ENCODE results near the gene SOCS1.

SOCS1 gene

DNA sequence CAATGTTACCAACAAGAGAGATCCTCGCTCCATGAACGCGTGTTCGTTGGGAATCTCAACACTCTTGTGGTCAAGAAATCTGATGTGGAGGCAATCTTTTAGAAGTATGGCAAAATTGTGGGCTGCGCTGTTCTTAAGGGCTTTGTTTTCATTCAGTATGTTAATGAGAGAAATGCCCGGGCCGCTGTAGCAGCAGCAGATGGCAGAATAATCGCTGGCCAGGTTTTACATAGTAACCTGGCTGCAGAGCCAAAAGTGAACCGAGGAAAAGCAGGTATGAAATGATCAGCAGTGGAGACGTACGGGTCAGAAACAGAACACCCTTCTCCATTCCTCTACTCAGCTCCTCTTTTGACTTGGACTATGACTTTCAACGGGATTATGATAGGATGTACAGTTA, 13.3 kb downstream of the SOCS1 start:
- no peak for DNase-seq

DNA sequence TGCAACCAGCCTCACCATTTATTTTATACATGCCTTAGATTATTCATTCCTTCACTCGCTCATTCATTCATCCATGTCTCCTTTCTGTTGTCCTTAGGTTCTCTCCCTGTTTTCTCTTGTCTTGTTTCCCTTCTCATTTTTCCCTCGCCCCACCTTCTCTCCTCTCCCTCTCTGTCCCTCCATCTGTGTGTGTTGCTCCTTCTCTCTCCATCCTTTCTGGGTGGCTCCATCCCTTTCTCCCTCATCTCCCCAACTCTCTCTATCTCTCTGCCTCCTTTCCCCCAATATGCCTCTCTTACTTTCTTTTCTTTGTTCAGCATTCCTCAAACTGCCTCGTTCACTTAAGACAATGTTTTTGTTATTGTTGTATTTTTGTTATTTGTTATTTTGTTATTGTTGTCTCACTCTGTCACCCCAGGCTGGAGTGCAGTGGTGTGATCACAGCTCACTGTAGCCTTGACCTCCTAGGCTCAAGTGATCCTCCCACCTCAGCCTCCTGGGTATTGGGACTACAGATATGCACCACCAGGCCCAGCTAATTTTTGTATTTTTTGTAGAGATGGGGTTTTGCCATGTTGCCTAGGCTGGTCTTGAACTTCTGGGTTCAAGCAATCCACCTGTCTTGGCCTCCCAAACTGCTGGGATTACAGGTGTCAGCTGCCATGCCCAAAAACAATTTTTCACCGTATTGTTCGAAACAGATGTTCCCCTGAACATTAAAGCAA, 14.4 kb downstream of the SOCS1 start:
- DNase-seq, result no peak

DNA sequence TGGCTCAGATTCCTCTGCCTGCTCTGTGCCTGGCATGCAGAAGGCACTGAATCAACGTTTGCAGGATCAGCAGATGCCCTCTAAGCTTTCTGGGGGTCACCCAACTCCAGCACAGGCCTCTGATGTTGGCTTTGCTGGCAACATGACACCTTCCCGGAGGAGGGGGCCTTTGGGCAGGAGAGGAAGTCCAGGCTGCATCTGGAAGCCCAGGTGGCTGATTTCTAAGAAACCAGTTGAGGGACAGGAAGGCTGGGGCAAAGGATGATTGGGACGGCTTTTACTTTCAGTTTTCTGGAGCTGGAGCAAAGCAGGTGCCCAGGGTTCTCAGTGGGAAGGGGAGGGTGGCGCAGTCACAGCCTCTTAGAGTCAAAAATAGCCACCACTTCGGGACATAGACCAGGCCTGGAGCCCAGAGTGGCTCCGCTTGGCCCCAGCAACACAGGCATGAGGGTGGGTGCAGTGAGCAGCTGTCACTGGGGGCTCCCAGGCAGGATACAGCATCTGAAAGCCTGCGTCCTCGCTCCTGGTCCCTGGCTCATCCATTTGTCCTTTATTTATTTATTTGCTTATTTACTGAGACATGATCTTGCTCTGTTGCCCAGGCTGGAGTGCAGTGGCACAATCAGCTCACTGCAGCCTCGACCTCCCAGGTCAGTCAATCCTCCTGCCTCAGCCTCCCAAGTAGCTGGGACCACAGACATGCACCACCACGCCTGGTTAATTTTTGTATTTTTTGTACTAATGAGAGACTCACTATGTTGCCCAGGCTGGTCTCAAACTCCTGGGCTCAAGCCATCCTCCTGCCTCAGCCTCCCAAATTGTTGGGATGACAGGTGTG, 15.1 kb downstream of the SOCS1 start:
- DNase-seq, result no peak

DNA sequence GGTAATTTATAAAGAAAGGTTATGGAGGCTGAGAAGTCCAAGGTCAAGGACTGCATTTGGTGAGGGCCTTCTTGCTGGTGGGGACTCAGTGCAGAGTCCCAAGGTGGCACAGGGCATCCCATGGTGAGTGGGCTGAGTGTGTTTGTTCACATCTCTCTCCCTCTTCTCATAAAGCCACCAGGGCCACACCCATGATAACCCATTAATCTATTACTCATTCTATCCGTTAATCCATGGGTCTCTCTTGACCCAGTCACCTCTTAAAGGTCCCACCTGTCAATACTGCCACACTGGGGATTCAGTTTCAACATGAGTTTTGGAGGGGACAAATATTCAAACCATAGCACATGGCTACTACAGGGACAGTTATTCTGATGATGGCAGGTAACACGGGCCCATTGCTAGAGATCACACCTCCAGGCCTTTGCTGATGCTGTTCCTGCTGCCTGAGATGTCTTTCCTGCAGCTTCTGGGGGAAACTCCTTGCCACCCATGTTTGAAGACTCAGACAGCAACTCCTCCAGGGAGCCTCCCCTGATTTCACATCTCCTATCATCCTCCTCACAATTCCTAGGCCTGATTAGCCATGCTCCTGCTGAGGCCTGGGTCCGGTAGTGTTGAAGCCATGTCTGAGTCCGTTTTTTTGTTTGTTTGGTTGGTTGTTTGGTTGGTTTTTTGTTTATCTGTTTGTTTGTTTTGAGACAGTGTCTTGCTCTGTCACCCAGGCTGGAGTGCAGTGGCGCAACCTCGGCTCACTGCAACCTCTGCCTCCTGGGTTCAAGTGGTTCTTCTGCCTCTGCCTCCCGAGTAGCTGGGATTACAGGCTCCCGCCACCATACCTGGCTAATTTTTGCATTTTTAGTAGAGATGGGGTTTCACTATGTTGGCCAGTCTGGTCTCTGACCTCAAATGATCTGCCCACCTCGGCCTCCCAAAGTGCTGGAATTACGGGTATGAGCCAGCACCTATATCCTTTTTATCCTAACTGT, 16.1 kb downstream of the SOCS1 start:
- no peak for DNase-seq

GRCh38 chr16:11238272-11239202, 17.5 kb downstream of the SOCS1 start:
- DNase-seq, result no peak

- DNase-seq, result no peak
Observed at GRCh38 chr16:11236461-11237254, 19.3 kb downstream of the SOCS1 start.

DNA sequence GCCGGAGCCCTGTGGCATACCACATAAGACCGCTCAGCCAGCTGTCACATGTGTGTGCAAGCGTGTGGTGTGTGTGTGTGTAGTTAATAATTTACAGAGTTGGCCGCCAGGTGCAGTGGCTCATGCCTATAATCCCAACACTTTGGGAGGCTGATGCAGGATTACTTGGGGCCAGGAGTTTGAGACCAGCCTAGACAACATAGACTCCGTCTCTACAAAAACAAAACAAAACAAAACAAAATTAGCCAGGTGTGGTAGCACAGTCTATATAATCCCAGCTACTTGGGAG, 20.4 kb downstream of the SOCS1 start:
- no peak for DNase-seq

GRCh38 chr16:11234884-11235702, 20.9 kb downstream of the SOCS1 start:
- DNase-seq, result no peak

DNA sequence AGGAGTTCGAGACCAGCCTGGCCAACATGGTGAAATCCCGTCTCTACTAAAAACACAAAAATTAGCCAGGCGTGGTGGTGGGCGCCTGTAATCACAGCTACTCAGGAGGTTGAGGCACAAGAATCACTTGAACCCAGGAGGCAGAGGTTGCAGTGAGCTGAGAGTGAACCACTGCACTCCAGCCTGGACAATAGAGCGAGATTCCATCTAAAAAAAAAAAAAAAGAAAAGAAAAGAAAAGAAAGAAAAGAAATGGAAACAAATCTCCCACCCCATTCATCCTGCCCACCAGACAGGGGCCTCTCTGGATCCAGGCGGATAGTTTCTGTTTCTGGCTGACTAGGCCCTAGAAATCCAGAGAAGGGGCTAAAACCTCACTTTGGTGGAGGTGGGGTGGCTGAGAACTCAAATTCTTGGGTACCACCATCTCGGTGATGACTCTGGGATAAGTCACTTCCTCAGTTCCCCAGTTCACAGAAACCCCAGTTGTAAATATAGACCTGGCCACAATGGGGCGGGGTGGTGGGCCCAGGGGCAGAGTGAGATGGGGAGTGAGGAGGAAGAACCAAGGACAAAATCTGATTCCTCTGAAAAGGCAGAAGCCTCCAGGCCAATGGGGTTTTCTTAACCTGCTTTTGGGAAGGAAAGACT, 22.2 kb downstream of the SOCS1 start:
- no peak for DNase-seq

- DNase-seq, result no peak
Observed at GRCh38 chr16:11232852-11233726, 22.9 kb downstream of the SOCS1 start.

GRCh38 chr16:11232302-11232851, 23.6 kb downstream of the SOCS1 start:
- no peak for DNase-seq

DNA sequence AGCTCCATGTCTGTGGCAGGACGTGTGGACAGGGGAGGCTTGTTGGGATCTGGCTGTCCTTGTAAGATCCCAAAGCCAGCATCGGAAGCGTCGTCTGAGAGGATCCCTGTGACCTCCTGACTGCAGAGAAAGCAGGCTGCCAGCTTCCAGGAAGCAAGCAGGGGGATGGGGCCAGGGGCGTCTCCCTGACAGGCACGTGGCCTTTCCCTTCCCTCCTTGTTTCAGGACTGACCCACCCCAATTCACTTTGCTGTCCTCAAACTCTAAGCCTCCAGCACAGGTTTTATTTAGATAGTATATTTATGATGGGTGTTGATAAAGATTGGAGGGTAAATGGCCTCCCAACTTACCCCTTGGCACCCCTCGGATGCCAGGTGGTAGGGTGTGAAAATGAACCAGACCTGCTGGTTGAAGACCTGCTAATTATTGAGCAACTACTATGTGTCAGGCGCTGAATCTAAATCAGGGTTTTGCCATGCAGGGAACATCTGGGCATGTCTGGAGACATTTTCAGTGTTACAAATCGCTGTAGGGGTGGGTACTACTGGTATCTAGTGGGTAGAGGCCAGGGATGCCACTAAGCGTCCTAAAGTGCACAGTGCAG, 24.5 kb downstream of the SOCS1 start:
- DNase-seq, result no peak

- no peak for DNase-seq
Observed at GRCh38 chr16:11229906-11230305, 26.1 kb downstream of the SOCS1 start.

- DNase-seq, result no peak
Observed at GRCh38 chr16:11229432-11229831, 26.6 kb downstream of the SOCS1 start.

- DNase-seq, result no peak
Observed at GRCh38 chr16:11225677-11226549, 30.1 kb downstream of the SOCS1 start.

GRCh38 chr16:11224894-11225676, 30.9 kb downstream of the SOCS1 start:
- no peak for DNase-seq

All from cortex of kidney (tissue), 1 donor.